Liver (tissue), 9 donors: ENCODE data around the gene WFDC2. TPM values are rescaled to one million over a fixed set of nuclear protein-coding genes. Genes with fewer than 3 reads are reported as not detected.

Experiments used
- DNase-seq: peaks from one replicate; pipeline ENCODE4 v3.0.0-alpha.2; 2017; ENCODE audit warnings: low spot score
- H3K27ac ChIP-seq, 2 donors: one replicate each; pipeline ENCODE4 v1.7.0; 2013; ENCODE audit warnings: inconsistent platforms in 2 of 2, low read length in 2 of 2, control low read depth in 1 of 2, low read depth in 1 of 2, mild to moderate bottlenecking in 1 of 2
- H3K27me3 ChIP-seq, 4 donors: one replicate each; pipeline versions ENCODE4 v1.6.1 to v1.7.0; 2013; ENCODE audit warnings: low read length in 3 of 4, inconsistent platforms in 1 of 4, mild to moderate bottlenecking in 1 of 4, moderate library complexity in 1 of 4; ENCODE audit not compliant: control insufficient read depth in 4 of 4, insufficient read depth in 4 of 4
- H3K36me3 ChIP-seq, 4 donors: one replicate each; pipeline versions ENCODE4 v1.6.1 to v1.7.0; 2013; ENCODE audit warnings: low read length in 3 of 4, mild to moderate bottlenecking in 3 of 4, low read depth in 1 of 4, moderate library complexity in 1 of 4; ENCODE audit not compliant: control insufficient read depth in 4 of 4, insufficient read depth in 3 of 4
- H3K4me1 ChIP-seq, 4 donors: one replicate each; pipeline versions ENCODE4 v1.6.1 to v1.7.0; 2013; ENCODE audit warnings: low read length in 3 of 4, mild to moderate bottlenecking in 3 of 4, moderate library complexity in 1 of 4; ENCODE audit not compliant: control insufficient read depth in 4 of 4, insufficient read depth in 4 of 4
- H3K4me3 ChIP-seq, 3 donors: one replicate each; pipeline versions ENCODE4 v1.6.1 to v1.7.0; 2013; ENCODE audit warnings: low read length in 3 of 3, control low read depth in 1 of 3, low read depth in 1 of 3, mild to moderate bottlenecking in 1 of 3
- H3K9ac ChIP-seq, 2 donors: one replicate each; pipeline ENCODE4 v1.7.0; 2013; ENCODE audit warnings: low read length in 2 of 2, mild to moderate bottlenecking in 2 of 2, moderate library complexity in 2 of 2, control low read depth in 1 of 2, low read depth in 1 of 2
- H3K9me3 ChIP-seq, 4 donors: one replicate each; pipeline versions ENCODE4 v1.6.1 to v1.7.0; 2013; ENCODE audit warnings: low read length in 3 of 4; ENCODE audit not compliant: control insufficient read depth in 4 of 4
- ATF3 ChIP-seq: IDR thresholded peaks from 2 replicates; pipeline ENCODE4 v1.6.1; 2016; ENCODE audit warnings: antibody characterized with exemption
- EGR1 ChIP-seq, 2 donors: IDR thresholded peaks; 2 replicates each; pipeline ENCODE4 v1.6.1; 2016 to 2018; ENCODE audit warnings: antibody characterized with exemption in 2 of 2, low read depth in 2 of 2
- FOXA1 ChIP-seq: IDR thresholded peaks from 2 replicates; pipeline ENCODE4 v1.6.1; 2016; ENCODE audit warnings: antibody characterized with exemption
- FOXA2 ChIP-seq: IDR thresholded peaks from 2 replicates; pipeline ENCODE4 v1.6.1; 2016; ENCODE audit warnings: antibody characterized with exemption
- GABPA ChIP-seq, 2 donors: IDR thresholded peaks in 1 of 2; conservative IDR thresholded peaks in 1 of 2; 2 replicates each; pipeline ENCODE4 v1.6.1; 2016; ENCODE audit warnings: antibody characterized with exemption in 2 of 2, mild to moderate bottlenecking in 1 of 2, moderate library complexity in 1 of 2
- HNF4A ChIP-seq, 2 donors: conservative IDR thresholded peaks; 2 replicates each; pipeline ENCODE4 v1.6.1; 2016; ENCODE audit warnings: antibody characterized with exemption in 2 of 2, mild to moderate bottlenecking in 2 of 2
- HNF4G ChIP-seq: IDR thresholded peaks from 2 replicates; pipeline ENCODE4 v1.6.1; 2016; ENCODE audit warnings: antibody characterized with exemption
- JUND ChIP-seq, 2 donors: IDR thresholded peaks; 2 replicates each; pipeline ENCODE4 v1.6.1; 2016; ENCODE audit warnings: antibody characterized with exemption in 2 of 2
- MAX ChIP-seq: IDR thresholded peaks from 2 replicates; pipeline ENCODE4 v1.6.1; 2016; ENCODE audit warnings: antibody characterized with exemption
- NR2F2 ChIP-seq: IDR thresholded peaks from 2 replicates; pipeline ENCODE4 v1.6.1; 2016; ENCODE audit warnings: antibody characterized with exemption
- RAD21 ChIP-seq, 2 donors: IDR thresholded peaks; 2 replicates each; pipeline ENCODE4 v1.6.1; 2016; ENCODE audit warnings: antibody characterized with exemption in 2 of 2, mild to moderate bottlenecking in 2 of 2
- REST ChIP-seq: IDR thresholded peaks from 2 replicates; pipeline ENCODE4 v1.6.1; 2016; ENCODE audit warnings: antibody characterized with exemption, mild to moderate bottlenecking
- RXRA ChIP-seq, 2 donors: IDR thresholded peaks; 2 replicates each; pipeline ENCODE4 v1.6.1; 2017 to 2018; ENCODE audit warnings: antibody characterized with exemption in 2 of 2, mild to moderate bottlenecking in 1 of 2
- SP1 ChIP-seq: IDR thresholded peaks from 2 replicates; pipeline ENCODE4 v1.6.1; 2018; ENCODE audit warnings: antibody characterized with exemption, mild to moderate bottlenecking
- TAF1 ChIP-seq: conservative IDR thresholded peaks from 2 replicates; pipeline ENCODE4 v1.6.1; 2016; ENCODE audit warnings: antibody characterized with exemption, mild to moderate bottlenecking
- YY1 ChIP-seq: IDR thresholded peaks from 2 replicates; pipeline ENCODE4 v1.6.1; 2016; ENCODE audit warnings: antibody characterized with exemption, mild to moderate bottlenecking
- WGBS: extraction: QIAGEN DNeasy Blood & Tissue Kit; methylation state at CpG from one replicate; pipeline ENCODE4 v1.1.7; 2013; 5-methylcytosine and 5-hydroxymethylcytosine counted together
- polyA plus RNA-seq, 2 donors: library from polyadenylated mRNA; stranded (reverse) in 1 of 2; unstranded in 1 of 2; fragments of 200-250 nt in 1 of 2; fragments of >200 nt in 1 of 2; fragmentation: Nextera tagmentation in 1 of 2; extraction: Ambion mirVana in 1 of 2; gene quantifications; one replicate each; pipeline versions ENCODE4 v1.2.1 to v1.2.3, GENCODE V29; 2013 to 2015
- total RNA-seq, 2 donors: library from RNA; depleted of rRNA; stranded (reverse); fragments of >200 nt; gene quantifications; one replicate each; pipeline ENCODE4 v1.2.3, GENCODE V29; 2014
- TF ChIP-seq, protein P1 (sequence below): fragments of 150-350 bp; IDR thresholded peaks from 2 replicates; pipeline ENCODE4 v1.5.1; 2017; ENCODE audit warnings: improper control_type of control experiment, low read depth, low read length; ENCODE audit not compliant: missing input control
- TF ChIP-seq, protein P2 (sequence below): IDR thresholded peaks from 2 replicates; pipeline ENCODE4 v1.6.1; 2016; ENCODE audit warnings: antibody characterized with exemption
- donor health status: healthy.
- donor health status: healthy.
- donor health status: healthy.
- donor health status: healthy.
- donor health status: healthy.

Gene WFDC2
- total and polyA plus RNA-seq, 4 donors = 1.3 to 1.8 TPM; not detected in 2

DNA sequence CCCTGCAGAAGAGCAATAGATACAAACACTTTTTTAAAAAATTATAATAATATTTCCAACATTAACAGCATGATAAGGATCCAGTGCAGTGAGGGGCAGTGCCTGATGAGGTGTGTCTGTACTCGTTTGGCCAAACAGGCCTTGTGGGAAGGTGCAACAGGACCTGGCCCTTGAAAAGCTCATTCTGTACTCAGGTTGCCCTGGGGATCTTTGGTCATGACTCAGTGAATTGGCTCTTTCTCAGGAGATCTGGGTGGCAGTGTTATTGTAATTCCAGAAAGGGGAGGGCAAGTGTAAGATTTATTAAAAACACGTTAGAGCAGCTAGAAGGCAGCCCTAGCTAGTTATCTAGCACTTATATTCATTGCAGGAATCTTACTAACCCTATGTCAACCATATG is 48.7 kb downstream of the WFDC2 start:
- no peaks in the 10 kb centered on the region for H3K4me1 ChIP-seq
- H3K27me3 ChIP-seq = peaks cover 0 to 6% (median 0%) of the 10 kb centered on the region in 4 donors
- no peak for DNase-seq
- TF ChIP-seq, protein P1, sequence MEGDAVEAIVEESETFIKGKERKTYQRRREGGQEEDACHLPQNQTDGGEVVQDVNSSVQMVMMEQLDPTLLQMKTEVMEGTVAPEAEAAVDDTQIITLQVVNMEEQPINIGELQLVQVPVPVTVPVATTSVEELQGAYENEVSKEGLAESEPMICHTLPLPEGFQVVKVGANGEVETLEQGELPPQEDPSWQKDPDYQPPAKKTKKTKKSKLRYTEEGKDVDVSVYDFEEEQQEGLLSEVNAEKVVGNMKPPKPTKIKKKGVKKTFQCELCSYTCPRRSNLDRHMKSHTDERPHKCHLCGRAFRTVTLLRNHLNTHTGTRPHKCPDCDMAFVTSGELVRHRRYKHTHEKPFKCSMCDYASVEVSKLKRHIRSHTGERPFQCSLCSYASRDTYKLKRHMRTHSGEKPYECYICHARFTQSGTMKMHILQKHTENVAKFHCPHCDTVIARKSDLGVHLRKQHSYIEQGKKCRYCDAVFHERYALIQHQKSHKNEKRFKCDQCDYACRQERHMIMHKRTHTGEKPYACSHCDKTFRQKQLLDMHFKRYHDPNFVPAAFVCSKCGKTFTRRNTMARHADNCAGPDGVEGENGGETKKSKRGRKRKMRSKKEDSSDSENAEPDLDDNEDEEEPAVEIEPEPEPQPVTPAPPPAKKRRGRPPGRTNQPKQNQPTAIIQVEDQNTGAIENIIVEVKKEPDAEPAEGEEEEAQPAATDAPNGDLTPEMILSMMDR = no peak
- TF ChIP-seq RXRA (IDR thresholded peaks at IDR 0.05) = no peak
- TF ChIP-seq EGR1 (IDR thresholded peaks at IDR 0.05; ENCODE audit: low read depth in 2 of 2) = no peak
- TF ChIP-seq GABPA (IDR thresholded peaks at IDR 0.05 in 1 of 2, conservative IDR thresholded peaks at IDR 0.05 in 1 of 2) = no peak
- no peak for TF ChIP-seq ATF3
- no peak for TF ChIP-seq SP1
- TF ChIP-seq HNF4A (conservative IDR thresholded peaks at IDR 0.05) = no peak
- TF ChIP-seq FOXA2 = no peak
- TF ChIP-seq REST = no peak
- TF ChIP-seq MAX = no peak
- TF ChIP-seq, protein P2, sequence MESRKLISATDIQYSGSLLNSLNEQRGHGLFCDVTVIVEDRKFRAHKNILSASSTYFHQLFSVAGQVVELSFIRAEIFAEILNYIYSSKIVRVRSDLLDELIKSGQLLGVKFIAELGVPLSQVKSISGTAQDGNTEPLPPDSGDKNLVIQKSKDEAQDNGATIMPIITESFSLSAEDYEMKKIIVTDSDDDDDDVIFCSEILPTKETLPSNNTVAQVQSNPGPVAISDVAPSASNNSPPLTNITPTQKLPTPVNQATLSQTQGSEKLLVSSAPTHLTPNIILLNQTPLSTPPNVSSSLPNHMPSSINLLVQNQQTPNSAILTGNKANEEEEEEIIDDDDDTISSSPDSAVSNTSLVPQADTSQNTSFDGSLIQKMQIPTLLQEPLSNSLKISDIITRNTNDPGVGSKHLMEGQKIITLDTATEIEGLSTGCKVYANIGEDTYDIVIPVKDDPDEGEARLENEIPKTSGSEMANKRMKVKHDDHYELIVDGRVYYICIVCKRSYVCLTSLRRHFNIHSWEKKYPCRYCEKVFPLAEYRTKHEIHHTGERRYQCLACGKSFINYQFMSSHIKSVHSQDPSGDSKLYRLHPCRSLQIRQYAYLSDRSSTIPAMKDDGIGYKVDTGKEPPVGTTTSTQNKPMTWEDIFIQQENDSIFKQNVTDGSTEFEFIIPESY = no peak
- TF ChIP-seq NR2F2 = no peak
- no peak for TF ChIP-seq FOXA1
- no peak for TF ChIP-seq YY1
- no peak for TF ChIP-seq JUND (IDR thresholded peaks at IDR 0.05)
- TF ChIP-seq TAF1 = no peak
- TF ChIP-seq HNF4G = no peak
- TF ChIP-seq RAD21 (IDR thresholded peaks at IDR 0.05) = no peak
- no peak overlapping the region for H3K4me3 ChIP-seq
- no peak overlapping the region for H3K9ac ChIP-seq
- 41% methylated on average over 2 of the region's 2 CpGs for WGBS
- no peaks in the 10 kb centered on the region for H3K36me3 ChIP-seq
- no peak overlapping the region for H3K27ac ChIP-seq
- H3K9me3 ChIP-seq = no peaks in the 10 kb centered on the region
